OCI-LY3 (cell line): ENCODE measurements around the gene ZNF418.

Source experiments
- CTCF ChIP-seq: fragments of 200-600, 300-600 bp; sonication (generic); IDR thresholded peaks from 2 replicates; pipeline ENCODE4 v1.5.1; 2014; ENCODE audit warnings: antibody characterized with exemption, low read length, low read depth
- EZH2phosphoT487 ChIP-seq: fragments of 200-600 bp; shearing (Covaris generic); IDR thresholded peaks from 2 replicates; pipeline ENCODE4 v1.6.1; 2018; ENCODE audit warnings: antibody characterized with exemption, mixed run types, low read depth

GRCh38 chr19:57872450-57872849 lies 62.8 kb downstream of the ZNF418 start:
- no peak for TF ChIP-seq CTCF
- TF ChIP-seq EZH2phosphoT487, result no peak
